Fibroblast of peridontal ligament (primary cell): Measurements from ENCODE around the gene FAM217A.
A peak's percentile ranks its signal among the peaks of the same experiment; 100 is the strongest.
"Not testable (repeated sequence)": the region's sequence is repeated elsewhere in the genome, so short reads cannot be mapped to it uniquely, and the experiment has no call there.

ENCODE experiments used
- DNase-seq: peaks from one replicate; pipeline ENCODE4 v3.0.0-alpha.2; 2010; ENCODE audit errors: extremely low read depth

FAM217A gene, protein sequence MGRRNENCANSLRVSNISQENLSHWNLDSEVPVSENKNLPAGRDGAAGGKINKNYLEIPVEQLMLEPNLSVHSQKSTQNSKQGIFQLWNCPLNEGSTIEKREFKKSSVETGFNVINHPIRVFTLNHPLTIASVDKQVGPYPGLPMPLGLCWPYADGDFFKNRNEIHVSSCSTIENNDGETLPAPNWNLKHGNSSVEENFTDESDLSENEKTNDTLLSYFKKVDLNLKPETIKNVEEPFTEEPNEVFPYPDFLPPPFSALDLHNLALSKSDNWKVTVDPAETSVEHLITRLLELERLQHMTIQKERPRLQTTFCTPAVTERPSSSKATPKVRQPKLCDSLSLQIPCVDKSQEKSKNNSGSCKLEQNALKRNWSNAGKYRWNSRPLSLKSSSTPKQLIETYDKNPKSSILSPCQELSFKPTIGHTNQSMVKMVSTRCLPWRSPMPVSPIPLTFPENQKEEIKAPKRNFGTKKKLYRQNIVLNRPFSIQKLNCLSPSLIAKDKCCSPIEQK

DNA sequence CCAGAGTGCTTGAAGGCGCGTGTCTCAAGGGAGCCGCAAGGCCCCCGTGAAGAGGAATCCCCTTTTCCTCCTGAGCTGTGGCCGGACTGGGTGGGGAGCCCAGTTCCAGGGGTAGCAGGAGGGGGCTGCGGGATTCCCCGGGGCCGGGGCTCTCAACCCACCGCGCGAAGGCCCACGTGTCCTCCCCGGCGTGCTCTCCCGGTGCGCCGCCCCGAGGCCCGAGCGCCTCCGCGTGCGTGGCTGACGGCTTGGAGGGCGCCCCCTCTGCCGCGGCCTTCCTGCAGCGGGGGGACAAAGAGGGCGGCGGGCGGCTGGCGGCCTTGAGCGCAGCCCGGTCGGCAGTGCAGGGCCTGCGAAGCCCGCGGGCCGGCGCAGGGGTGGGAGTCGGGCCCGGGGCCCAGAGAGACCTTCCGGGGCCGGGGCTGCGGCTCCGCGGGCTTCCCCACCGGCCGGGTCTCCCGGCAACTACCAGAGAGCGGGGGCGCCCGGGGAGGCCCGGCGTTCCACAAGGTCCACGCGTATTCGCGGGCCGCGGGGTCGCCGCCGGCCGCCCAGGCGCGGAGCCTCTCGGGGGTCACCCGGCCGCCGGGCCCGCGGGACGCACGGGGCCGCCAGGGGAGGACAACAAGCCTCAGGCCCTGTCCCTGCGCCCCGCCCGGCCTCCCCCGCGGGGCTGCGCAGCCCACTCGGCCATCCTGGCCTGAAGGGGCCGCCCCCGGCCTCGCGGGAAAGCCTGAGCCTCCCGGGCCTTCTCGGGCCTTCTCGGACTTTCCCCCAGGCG is at the start of gene FAM217A:
FAM217A (minus strand) TSS at position 447 of the 781 bp plus-strand sequence. CDS start 1,723 bp downstream, outside the sequence.
- DNase-seq: no peak

DNA sequence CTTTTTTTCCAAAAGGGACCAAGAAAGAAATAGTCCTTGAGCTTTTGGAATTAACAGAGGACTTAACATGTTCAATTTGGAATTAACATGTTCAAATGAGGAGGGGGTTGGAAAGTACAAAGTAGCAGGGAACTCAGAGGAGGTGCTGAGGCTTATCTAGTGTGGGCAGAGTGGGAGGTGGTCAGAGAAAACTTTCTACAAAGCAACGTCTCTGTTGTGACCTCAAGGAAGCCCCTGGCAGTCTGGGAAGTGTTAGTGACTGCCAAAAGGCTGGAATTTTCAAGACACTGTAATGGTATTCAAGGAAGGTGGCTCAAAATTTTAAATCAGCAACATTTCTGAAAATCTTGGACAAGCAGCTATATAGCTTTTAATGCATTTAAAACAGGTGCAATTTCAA is 49.1 kb upstream of the FAM217A start:
- DNase-seq: no peak

DNA sequence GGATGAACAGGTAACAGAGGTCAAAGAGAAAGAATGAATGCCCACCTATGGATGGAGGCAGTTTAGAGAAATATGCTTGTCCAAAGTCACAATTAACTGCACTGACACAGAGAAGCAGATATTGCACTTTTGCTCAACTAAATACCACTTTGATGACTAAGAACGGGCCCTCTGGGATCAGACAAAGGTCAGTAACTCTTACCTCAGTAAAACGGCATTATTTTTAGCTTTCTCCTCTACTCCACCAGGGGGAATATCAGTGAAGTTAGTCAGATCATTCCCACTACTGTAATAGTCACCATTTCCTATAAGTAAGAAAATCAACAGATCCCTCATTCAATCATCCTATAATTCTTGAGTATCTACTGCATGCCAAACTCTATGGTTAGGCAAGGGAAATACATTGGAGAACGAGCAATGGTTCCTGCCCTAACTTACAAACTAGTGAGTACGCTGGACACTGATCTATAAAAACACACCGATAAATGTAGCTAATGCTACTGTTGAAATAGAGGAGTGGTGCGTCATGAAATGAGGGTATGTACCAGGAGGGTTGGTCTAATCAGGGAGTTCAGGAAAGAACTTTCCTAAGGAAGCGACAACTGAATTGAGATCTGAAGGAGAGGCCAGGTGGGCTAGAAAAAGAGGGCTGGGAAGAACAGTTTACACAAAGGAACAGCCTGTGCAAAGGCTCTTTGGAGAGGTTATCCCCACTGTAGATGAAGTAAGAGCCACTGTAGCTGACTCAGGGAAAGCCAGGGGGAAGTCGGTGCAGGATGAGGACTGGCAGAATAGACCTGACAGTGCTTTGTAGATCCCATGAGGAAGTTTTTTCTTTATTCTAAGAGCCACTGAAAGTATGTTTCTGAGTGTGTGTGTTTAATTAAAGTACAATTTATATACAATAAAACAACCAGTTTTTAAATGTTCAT is 47.3 kb upstream of the FAM217A start:
- peak; percentile 86 for DNase-seq

DNA sequence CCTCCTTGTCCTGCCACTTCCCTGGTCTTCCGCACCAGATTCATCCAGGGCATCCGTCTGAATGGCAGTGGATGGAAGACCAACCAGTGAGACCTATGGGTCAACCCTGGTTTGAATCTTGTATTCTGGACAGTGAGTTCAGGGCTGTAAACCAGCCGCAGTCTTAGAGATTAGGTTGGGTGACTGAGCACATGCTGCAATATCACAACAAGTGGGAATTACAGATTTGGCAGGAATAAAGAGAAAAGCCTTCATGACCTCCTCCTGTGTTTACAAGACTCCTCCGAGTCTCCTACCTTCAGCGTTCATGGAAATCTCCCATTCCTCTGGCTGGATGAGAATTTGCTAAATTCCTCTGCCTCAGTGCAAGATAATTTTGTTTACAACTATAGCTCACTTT is 46.6 kb upstream of the FAM217A start:
- no peak for DNase-seq

DNA sequence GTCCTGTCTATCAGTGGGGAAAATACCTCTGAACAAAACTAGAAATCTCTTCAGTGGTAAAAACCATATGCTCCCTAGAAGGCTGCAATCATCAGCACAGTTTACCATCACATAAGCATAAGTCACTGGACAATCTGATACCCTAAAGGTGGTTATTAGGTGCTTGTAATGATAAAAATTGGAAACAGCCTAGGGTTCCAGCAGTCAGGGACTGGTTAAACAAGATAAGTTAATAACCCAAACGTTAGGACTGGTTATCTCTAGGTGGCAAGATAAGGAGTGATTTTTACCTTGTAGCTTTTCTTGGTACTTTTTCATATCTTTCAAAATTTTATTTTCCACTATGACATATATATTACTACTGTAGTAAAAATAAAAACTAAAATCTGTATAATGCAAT is 45.4 kb upstream of the FAM217A start:
- no peak for DNase-seq

DNA sequence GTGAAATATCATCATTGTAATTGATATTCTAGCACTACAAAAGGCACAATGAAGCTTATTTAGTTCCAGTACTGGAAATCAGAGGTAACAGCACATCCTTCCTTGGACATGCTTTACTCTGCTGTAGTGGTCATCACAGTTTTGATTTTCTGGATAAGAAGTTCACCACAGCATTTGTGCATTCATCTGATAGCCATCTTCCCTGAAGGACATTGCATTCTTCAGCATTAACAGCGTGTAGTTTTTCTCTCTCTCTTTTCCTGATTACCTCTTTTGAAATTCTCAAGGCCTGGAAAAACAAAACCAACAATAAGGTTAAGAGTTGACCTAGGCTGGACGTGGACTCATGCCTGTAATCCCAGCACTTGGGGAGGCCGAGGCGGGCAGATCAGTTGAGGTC is 36.8 kb upstream of the FAM217A start:
- no peak for DNase-seq

DNA sequence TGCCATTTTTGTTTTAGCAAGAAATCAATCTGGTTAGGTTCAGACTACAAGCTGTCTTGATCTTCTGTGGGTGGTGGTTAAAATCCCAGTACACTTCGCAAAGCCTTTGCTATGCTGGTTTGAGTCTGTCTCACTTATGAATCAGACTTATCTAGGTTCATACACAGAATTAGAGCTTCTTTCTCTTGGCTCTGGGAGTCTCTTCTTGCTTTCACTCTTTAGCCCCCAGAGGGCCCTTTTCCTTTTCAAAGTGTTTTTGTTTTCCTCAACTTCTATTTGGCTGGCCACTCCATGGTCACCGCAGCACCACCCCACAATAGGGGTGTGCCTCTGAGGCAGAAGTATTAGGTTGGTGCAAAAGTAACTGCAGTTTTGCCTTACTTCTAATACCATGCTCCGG is 35.2 kb upstream of the FAM217A start:
- DNase-seq: peak; percentile 53

DNA sequence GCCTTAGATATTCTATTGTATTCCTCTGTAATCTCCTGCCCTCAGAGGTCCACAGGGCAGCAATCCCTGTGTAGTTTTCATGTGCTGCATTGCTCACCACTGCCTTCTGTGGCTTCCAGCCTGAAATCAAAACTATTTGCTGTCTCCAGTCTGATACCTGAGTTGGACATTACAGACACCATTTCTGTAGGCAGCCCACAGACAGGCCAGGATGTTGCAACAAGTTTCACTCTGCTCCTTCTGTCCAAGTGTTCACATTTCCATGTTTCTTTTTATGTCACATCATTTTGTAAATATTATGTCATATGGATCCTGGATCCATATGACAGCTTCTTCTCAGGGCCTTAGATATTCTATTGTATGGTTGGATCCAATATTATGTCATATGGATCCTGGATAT is 34.7 kb upstream of the FAM217A start:
- peak; percentile 13 for DNase-seq

DNA sequence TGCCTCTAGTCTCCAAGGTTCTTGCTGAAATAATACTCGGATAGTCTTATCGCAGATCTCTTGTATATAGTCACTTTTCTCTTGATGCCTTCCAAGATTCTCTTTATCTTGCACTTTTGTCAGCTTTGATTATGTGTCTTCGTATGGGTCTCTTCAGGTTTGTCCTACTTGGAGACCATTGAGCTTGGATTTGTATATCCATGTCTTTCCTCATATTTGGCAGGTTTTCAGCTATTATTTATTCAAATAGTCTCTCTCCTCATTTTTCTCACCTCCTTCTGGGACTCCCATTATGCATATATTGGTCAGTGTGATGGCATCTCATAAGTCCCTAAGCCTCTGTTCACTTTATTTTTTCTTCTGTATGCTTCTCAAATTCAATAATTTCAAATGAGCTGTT is 33.4 kb upstream of the FAM217A start:
- no peak for DNase-seq

DNA sequence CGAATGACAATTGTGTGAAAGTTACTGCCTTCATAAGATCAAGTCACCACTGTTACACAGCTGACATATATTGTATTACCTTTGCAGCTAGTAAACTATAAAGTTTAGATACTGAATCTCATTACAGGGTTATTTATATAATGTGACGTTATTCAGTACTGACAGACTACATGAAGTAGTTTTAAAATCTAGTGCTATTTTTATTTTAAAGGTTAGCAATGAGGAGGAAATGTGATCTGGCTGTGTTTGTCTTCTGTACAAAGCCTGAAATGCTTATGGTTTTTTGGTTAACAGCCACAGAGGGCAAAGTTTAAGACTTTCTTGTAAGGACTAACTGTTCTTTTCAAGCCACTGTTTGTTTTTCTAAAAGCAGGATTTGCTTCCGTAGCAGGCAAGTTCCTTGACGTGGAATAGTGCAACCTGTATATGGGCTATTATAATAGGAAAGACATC is 30.5 kb upstream of the FAM217A start:
- DNase-seq: peak; percentile 49

DNA sequence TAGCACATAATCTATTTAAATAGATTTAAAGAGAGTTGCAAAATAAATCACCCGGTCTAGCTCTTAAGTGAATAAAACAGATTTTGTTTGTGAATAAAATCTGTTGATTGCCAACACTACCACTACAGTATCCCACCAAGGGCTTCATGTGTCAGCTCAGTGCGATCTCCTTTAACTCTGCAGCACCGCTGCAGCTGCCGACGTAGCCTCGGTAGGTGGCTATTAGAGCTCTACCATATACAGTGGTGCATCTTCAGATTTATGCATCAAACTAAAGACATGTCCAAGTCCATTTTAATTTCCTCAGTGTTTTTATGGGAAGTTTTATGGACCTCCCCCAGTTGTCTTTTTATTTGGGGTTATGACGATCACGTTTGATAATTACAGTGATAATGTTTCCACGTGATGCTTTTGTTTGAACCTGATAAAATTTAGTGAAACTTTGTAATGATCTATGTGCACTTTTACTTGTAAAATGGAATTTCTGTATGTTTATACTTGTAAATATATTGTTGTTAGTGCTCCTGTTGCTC is 29.7 kb upstream of the FAM217A start:
- DNase-seq: no peak

DNA sequence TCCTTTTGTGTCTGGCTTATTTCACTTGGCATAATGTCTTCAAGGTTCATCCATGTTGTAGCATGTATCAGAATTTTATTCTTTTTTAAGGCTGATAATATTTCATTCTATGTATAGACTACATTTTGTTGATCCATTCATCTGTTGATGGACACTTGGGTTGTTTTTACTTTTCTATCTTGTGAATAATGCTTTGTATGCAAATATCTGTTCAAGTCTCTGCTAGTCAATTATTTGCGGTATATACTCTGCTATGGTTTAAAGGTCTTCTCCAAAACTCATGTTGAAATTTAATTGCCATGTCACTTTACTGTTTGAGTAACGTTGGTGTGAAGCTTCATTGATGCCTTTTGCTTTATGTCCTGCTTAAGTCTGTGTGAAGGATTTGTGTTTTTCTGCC is 28.9 kb upstream of the FAM217A start:
- no peak for DNase-seq

DNA sequence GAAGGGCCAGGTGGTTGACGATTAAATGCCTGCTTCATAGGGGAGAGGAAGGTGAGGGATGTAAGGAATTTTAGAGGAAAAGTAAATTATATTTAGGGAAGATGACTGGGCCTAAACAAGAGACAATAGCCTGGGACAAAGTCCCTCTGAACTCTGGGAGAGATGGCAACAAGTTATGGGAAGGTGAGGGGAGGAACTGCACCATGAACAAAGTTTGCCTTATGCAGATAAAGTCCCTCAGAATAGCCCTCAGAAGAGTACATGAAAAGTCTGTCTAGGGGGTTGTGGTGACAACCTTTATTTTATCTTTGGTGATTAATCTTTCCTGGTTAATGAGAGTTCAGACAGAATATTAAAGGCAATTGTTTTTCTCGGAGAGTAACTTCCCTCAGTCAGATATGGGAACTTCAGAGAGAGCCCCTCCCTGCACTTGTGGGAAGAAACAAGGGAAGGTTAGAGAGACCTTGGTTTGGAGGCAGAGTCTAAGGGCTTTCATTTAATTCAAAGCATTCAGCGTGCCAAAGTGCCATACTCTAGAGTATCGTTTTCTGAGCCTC is 27.1 kb upstream of the FAM217A start:
- DNase-seq: no peak

DNA sequence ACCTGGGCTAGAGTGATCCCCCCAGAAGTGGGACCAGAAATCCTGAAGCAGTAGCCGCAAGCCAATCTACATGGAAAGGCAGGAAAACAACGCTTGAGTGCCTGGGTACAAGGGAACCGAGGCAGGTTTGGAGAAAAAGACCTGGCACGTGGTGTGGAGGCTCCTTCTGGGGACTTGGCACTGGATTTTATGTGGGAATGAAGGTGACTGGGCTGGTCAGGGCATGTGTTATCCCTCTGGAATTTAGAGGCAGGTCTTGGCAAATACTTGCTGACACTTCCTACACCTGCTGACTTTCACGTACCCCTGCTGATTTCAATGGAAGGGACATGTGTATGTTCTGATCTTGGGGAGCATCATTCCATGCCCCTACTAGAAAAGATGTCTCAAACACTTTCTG is 25.0 kb upstream of the FAM217A start:
- no peak for DNase-seq

DNA sequence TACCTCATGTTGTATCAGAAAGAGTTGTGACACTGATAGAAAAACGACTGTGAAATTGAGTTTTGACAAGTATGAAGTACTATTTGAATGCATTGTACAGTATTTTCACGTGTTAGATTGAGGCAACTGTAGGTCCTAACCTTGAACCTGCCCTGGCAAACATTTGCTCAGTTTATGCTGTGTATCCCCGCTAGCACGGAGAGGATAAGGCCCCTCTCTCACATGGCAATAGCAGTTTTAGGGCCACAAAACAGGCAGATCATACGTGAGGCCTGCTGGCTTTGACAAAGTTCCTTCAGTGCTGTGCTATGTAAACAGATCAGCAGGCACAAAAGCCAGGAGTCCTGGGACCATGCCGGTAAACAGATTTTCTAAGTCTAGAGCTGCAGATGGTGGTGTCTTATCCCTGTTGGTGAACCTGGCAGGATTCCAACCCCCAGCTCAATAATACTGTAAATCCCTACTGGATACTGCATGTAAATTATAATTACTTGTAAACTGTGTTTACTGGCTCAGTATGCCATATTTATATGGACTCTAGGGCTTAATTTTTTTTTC is 23.8 kb upstream of the FAM217A start:
- no peak for DNase-seq

DNA sequence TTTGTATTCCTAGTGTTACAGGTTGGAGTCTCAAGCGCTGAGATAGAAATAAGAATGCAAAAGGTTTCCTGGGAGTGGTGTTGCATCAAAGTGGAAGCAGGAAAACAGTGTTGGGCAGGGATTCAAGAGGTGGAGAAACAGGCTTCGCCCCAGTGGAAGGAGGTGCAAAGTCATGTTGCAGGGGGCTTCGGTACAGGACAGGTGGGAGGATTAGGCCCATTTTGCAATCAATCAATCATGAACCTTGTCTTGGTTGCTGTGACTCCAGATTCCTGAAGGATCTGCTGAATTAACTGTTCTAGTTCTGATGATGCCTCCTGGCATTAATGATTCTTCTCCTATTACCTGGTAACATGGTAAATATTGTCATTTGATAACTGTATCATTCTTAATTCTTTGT is 22.4 kb upstream of the FAM217A start:
- DNase-seq: no peak

DNA sequence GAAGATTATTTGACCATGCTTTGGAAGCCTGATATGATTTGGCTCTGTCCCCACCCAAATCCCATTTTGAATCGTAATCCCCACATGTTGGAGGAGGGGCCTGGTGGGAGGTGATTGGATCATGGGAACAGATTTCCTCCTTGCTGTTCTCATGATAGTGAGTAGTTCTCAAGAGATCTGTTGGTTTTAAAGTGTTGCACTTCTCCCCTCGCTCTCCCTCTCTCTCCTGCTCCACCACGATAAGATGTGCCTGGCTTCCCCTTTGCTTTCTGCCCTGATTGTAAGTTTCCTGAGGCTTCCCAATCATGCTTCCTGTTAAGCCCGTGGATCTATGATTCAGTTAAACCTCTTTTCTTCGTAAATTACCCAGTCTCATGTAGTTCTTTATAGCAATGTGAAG is 21.7 kb upstream of the FAM217A start:
- DNase-seq: no peak

DNA sequence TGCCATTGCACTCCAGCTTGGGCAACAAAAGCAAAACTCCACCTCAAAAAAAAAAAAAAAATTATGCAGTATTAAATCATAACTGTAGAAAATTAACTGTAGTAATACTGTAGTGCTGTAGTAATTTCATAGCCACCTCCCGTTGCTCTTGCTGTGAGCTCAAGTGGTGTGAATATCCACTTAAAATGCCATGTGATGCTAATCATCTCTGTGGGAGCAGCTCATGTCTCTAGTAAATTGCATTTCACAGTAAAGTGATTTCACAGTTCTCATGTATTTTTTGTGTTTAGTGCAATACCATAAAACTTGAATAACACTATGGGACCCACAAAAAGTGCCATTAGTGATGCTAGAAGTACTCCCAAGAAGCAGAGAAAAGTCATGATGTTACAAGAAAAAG is 14.4 kb upstream of the FAM217A start:
- DNase-seq: no peak

DNA sequence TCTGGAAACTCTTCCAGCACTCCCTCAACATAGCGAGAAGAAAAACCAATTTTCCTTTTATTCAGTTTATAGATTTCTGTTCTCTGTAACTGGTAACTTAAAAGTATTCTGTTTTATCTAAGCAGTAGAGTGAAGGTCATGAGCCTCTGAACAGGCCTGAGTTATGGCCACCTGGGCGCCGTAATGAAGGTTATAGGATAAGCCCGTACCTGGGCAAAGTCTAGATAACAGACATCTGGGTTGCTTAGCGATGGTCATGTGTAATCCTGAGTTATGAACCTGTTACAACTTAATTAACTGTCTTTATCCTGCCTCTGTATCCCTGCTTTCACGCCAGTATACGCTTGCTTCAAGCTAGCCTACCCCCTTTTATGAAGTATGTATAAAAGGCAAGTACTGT is 13.0 kb upstream of the FAM217A start:
- DNase-seq: no peak

DNA sequence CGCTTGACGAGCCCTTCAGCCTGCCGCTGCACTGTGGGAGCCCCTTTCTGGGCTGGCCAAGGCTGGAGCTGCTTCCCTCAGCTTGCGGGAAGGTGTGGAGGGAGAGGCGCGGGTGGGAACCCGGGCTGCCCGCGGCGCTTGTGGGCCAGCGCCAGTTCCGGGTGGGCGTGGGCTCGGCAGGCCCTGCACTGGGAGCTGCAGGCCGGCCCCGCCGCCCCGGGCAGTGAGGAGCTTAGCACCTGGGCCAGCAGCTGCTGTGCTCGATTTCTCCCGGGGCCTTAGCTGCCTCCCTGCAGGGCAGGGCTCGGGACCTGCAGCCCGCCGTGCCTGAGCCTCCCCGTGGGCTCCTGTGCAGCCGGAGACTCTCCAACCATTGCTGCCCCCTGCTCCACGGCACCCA is 11.1 kb upstream of the FAM217A start:
- not testable (repeated sequence) for DNase-seq

DNA sequence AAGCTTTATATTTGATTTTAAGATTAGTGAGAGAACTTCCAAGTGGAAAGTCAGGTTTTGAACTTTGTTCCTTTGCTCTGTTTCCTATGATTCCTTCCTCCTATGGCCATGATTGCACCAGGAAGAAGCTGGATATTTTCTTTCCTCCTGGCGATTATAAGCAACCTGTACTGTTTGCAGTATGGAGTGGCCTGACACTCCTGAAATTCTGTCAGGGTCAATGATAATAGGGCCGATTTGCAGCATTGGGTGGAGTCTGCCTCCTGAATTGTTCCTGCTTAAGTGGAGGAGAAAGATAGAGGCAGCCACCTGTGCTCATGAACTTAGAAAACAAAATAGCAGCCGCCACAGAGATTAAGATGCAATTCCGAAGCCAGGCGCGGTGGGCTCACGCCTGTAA is 9.8 kb upstream of the FAM217A start:
- DNase-seq: no peak
